Measurements from ENCODE around the gene TAS2R43.
"Not testable (repeated sequence)": the region's sequence is repeated elsewhere in the genome, so short reads cannot be mapped to it uniquely, and the experiment has no call there.

DNA sequence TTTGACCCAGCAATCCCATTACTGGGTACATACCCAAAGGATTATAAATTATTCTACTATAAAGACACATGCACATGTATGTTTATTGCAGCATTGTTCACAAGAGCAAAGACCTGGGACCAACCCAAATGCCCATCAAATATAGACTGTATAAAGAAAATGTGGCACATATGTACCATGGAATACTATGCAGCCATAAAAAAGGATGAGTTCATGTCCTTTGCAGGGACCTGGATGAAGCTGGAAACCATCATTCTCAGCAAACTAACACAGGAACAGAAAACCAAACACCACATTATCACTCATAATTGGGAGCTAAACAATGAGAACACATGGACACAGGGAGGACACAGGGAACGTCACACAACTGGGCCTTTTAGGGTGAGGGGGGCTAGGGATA is 22.0 kb upstream of the TAS2R43 start:
- TF ChIP-seq, protein P1, sequence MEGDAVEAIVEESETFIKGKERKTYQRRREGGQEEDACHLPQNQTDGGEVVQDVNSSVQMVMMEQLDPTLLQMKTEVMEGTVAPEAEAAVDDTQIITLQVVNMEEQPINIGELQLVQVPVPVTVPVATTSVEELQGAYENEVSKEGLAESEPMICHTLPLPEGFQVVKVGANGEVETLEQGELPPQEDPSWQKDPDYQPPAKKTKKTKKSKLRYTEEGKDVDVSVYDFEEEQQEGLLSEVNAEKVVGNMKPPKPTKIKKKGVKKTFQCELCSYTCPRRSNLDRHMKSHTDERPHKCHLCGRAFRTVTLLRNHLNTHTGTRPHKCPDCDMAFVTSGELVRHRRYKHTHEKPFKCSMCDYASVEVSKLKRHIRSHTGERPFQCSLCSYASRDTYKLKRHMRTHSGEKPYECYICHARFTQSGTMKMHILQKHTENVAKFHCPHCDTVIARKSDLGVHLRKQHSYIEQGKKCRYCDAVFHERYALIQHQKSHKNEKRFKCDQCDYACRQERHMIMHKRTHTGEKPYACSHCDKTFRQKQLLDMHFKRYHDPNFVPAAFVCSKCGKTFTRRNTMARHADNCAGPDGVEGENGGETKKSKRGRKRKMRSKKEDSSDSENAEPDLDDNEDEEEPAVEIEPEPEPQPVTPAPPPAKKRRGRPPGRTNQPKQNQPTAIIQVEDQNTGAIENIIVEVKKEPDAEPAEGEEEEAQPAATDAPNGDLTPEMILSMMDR (IDR thresholded peaks at IDR 0.05; ENCODE audit: poor library complexity), result not testable (repeated sequence)
- not testable (repeated sequence) for TF ChIP-seq EZH2 (IDR thresholded peaks at IDR 0.05; ENCODE audit: borderline replicate concordance)

Data from hepatocyte (in vitro differentiated cells).